Breast epithelium (tissue), 4 donors: ENCODE data around the gene SYCE3. TPM values are rescaled to one million over a fixed set of nuclear protein-coding genes. Genes with fewer than 3 reads are reported as not detected.

Source experiments
- DNase-seq, 2 donors: peaks; one replicate each; pipeline ENCODE4 v3.0.0-alpha.2; 2019; ENCODE audit warnings: low spot score in 2 of 2
- H3K27ac ChIP-seq, 2 donors: fragments of 200-600 bp; sonication (generic) in 1 of 2; one replicate each; pipeline ENCODE4 v1.5.1; 2016 to 2019; ENCODE audit warnings: mild to moderate bottlenecking in 1 of 2
- H3K27me3 ChIP-seq, 2 donors: fragments of 200-600 bp; sonication (generic) in 1 of 2; one replicate each; pipeline versions ENCODE4 v1.5.1 to v1.6.0; 2017 to 2019; ENCODE audit warnings: control low read depth in 1 of 2, mild to moderate bottlenecking in 1 of 2
- H3K36me3 ChIP-seq: fragments of 200-600 bp; one replicate; pipeline ENCODE4 v1.5.1; 2019
- H3K4me1 ChIP-seq, 2 donors: fragments of 200-600 bp; sonication (generic); one replicate each; pipeline ENCODE4 v1.5.1; 2016 to 2019; ENCODE audit warnings: control low read depth in 1 of 2
- H3K4me3 ChIP-seq, 3 donors: fragments of 200-600 bp; sonication (generic); 1 replicate in 2 of 3; 2 replicates in 1 of 3; pipeline ENCODE4 v1.5.1; 2016 to 2019; ENCODE audit warnings: mild to moderate bottlenecking in 3 of 3, moderate library complexity in 2 of 3
- H3K9me3 ChIP-seq, 2 donors: fragments of 200-600 bp; sonication (generic) in 1 of 2; one replicate each; pipeline ENCODE4 v1.5.1; 2016 to 2019; ENCODE audit warnings: control low read depth in 1 of 2
- POLR2A ChIP-seq: fragments of 450-650 bp; IDR thresholded peaks from one replicate; pipeline ENCODE4 v1.6.1; 2016; ENCODE audit warnings: antibody characterized with exemption, mild to moderate bottlenecking, moderate library complexity
- POLR2AphosphoS5 ChIP-seq, 3 donors: sonication (generic); formaldehyde crosslinking; IDR thresholded peaks; one replicate each; pipeline ENCODE4 v1.6.1; 2017; ENCODE audit warnings: antibody characterized with exemption in 3 of 3
- intact Hi-C: fragments of 100-400 bp; cut with DNase I; formaldehyde crosslinking; loops from one replicate; pipeline ENCODE4 v1.15.1; 2023; ENCODE audit warnings: low total_unique reads
- total RNA-seq, 3 donors: library from RNA; depleted of rRNA; stranded (reverse); fragments of >200 nt; gene quantifications; one replicate each; pipeline ENCODE4 v1.1.0, GENCODE V29; 2016
- TF ChIP-seq, protein P1 (sequence below), 3 donors: fragments of 450-650 bp; IDR thresholded peaks; one replicate each; pipeline ENCODE4 v1.5.1; 2016 to 2017; ENCODE audit warnings: antibody characterized with exemption in 3 of 3, mild to moderate bottlenecking in 3 of 3, moderate library complexity in 3 of 3

The SYCE3 gene
- total RNA-seq, 3 donors from 2014 or later = not detected

- intact Hi-C loops = loop anchor here (5.0 kb wide), 1 partner anchor 57 kb away; the partner anchor contains the start of gene CHKB
- peak overlapping the region; percentile 52 to 91 (median 81) for H3K4me3 ChIP-seq
- TF ChIP-seq, protein P1, sequence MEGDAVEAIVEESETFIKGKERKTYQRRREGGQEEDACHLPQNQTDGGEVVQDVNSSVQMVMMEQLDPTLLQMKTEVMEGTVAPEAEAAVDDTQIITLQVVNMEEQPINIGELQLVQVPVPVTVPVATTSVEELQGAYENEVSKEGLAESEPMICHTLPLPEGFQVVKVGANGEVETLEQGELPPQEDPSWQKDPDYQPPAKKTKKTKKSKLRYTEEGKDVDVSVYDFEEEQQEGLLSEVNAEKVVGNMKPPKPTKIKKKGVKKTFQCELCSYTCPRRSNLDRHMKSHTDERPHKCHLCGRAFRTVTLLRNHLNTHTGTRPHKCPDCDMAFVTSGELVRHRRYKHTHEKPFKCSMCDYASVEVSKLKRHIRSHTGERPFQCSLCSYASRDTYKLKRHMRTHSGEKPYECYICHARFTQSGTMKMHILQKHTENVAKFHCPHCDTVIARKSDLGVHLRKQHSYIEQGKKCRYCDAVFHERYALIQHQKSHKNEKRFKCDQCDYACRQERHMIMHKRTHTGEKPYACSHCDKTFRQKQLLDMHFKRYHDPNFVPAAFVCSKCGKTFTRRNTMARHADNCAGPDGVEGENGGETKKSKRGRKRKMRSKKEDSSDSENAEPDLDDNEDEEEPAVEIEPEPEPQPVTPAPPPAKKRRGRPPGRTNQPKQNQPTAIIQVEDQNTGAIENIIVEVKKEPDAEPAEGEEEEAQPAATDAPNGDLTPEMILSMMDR (IDR thresholded peaks at IDR 0.05) = no peak
- no peak for TF ChIP-seq POLR2AphosphoS5 (IDR thresholded peaks at IDR 0.05)
- no peak for TF ChIP-seq POLR2A
- peaks cover 13% of the 10 kb centered on the region for H3K36me3 ChIP-seq
- H3K9me3 ChIP-seq = no peaks in the 10 kb centered on the region
- H3K27me3 ChIP-seq = no peaks in the 10 kb centered on the region
- H3K27ac ChIP-seq = peak overlapping the region; percentile 88 to 92
- peaks cover 10 to 12% of the 10 kb centered on the region in 2 donors for H3K4me1 ChIP-seq
- no peak for DNase-seq
Observed at GRCh38 chr22:50525858-50526107, 36.9 kb downstream of the SYCE3 start.

- TF ChIP-seq, protein P1 (IDR thresholded peaks at IDR 0.05) = peak in 2 of 3 donors; percentile 26 to 41
- peak; percentile 47 for TF ChIP-seq POLR2A
- TF ChIP-seq POLR2AphosphoS5 (IDR thresholded peaks at IDR 0.05) = peak; percentile 62 to 79 (median 73)
- H3K4me3 ChIP-seq = peak within 1 kb of the TSS; percentile 52 to 91 (median 81)
- H3K27me3 ChIP-seq = no peaks in the 10 kb centered on the region
- peaks cover 10 to 12% of the 10 kb centered on the region in 2 donors for H3K4me1 ChIP-seq
- H3K36me3 ChIP-seq = peaks cover 13% of the 10 kb centered on the region
- H3K27ac ChIP-seq = peak within 1 kb of the TSS; percentile 88 to 92
- no peaks in the 10 kb centered on the region for H3K9me3 ChIP-seq
- intact Hi-C loops = loop anchor here (5.0 kb wide), 1 partner anchor 57 kb away; the partner anchor contains the start of gene CHKB
- peak; percentile 94 to 96 for DNase-seq
Observed at GRCh38 chr22:50525104-50525857, 37.4 kb downstream of the SYCE3 start, which contains the start of gene SCO2. Gene SCO2, minus strand, starts transcription at chr22:50525598. Its CDS starts 1,187 bp downstream, at chr22:50524411.

DNA sequence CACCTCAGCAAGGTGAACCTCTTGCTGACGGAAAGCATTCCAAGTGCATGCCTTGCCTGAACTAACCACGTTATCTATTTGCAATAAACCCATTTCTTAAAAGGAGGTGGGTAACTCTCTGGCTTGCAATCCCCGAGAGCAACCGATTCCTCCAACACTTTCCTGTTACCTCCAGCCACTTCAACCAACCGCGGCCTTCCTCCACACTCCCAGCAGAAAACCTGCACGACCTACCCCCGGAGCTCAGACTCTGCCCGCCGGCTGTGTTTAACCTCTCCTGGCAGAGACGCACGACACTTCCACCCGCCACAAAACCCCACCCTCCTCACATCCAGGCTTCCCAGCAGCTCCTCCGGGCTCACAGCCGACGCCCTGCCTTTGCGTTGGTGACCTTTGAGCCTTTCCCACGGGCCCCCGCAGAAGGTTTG, 38.0 kb downstream of the SYCE3 start:
- Histone ChIP-seq H3K27me3 (no peaks in the 10 kb centered on the region), H3K27ac (peak overlapping the region; percentile 88 to 92), H3K36me3 (peaks cover 13% of the 10 kb centered on the region), H3K4me1 (peaks cover 10 to 12% of the 10 kb centered on the region in 2 donors), H3K4me3 (peak overlapping the region; percentile 52 to 91 (median 81)), H3K9me3 (no peaks in the 10 kb centered on the region)
- TF ChIP-seq POLR2A (no peak), POLR2AphosphoS5 (IDR thresholded peaks at IDR 0.05) (no peak)
- TF ChIP-seq, protein P1 (IDR thresholded peaks at IDR 0.05) = no peak
- DNase-seq = no peak
- intact Hi-C loops = loop anchor here (5.0 kb wide), 1 partner anchor 58 kb away; the partner anchor contains the start of gene CHKB

- intact Hi-C loops = loop anchor here (1.0 kb wide), 1 partner anchor 80 kb away; no protein-coding TSS in a partner anchor
- Histone ChIP-seq H3K27me3 (no peaks in the 10 kb centered on the region), H3K36me3 (peaks cover 13% of the 10 kb centered on the region), H3K27ac (no peak overlapping the region), H3K4me3 (peak overlapping the region; percentile 52 to 91 (median 81)), H3K4me1 (peaks cover 10 to 12% of the 10 kb centered on the region in 2 donors), H3K9me3 (no peaks in the 10 kb centered on the region)
- no peak for TF ChIP-seq POLR2A
- TF ChIP-seq, protein P1 (IDR thresholded peaks at IDR 0.05) = no peak
- no peak for DNase-seq
Observed at GRCh38 chr22:50523806-50524675, 38.7 kb downstream of the SYCE3 start.
